Measurements from ENCODE around the gene NCAM1. TPM values are rescaled to one million over a fixed set of nuclear protein-coding genes. Genes with fewer than 3 reads are reported as not detected.

NCAM1 gene
- total RNA-seq, 1 donor = 9.6 TPM

- H3K27me3 ChIP-seq (ENCODE audit: insufficient read depth, low read length) = no peaks in the 10 kb centered on the region
- no peaks in the 10 kb centered on the region for H3K9me3 ChIP-seq (ENCODE audit: low read depth, low read length)
- no peak overlapping the region for H3K4me3 ChIP-seq (ENCODE audit: low read length)
- no peaks in the 10 kb centered on the region for H3K4me1 ChIP-seq (ENCODE audit: insufficient read depth, low read length)
Measured at GRCh38 chr11:113163291-113164030, 202.2 kb downstream of the NCAM1 start.

GRCh38 chr11:113166280-113166679, 205.1 kb downstream of the NCAM1 start:
- Histone ChIP-seq H3K9me3 (ENCODE audit: low read depth, low read length) (no peaks in the 10 kb centered on the region), H3K4me3 (ENCODE audit: low read length) (no peak overlapping the region), H3K27me3 (ENCODE audit: insufficient read depth, low read length) (no peaks in the 10 kb centered on the region), H3K4me1 (ENCODE audit: insufficient read depth, low read length) (no peaks in the 10 kb centered on the region)

GRCh38 chr11:113167599-113167998, 206.4 kb downstream of the NCAM1 start:
- Histone ChIP-seq H3K4me3 (ENCODE audit: low read length) (no peak overlapping the region), H3K9me3 (ENCODE audit: low read depth, low read length) (no peaks in the 10 kb centered on the region), H3K4me1 (ENCODE audit: insufficient read depth, low read length) (no peaks in the 10 kb centered on the region), H3K27me3 (ENCODE audit: insufficient read depth, low read length) (no peaks in the 10 kb centered on the region)

GRCh38 chr11:113168354-113169342, 207.4 kb downstream of the NCAM1 start:
- Histone ChIP-seq H3K27me3 (ENCODE audit: insufficient read depth, low read length) (no peaks in the 10 kb centered on the region), H3K4me3 (ENCODE audit: low read length) (no peak overlapping the region), H3K9me3 (ENCODE audit: low read depth, low read length) (no peaks in the 10 kb centered on the region), H3K4me1 (ENCODE audit: insufficient read depth, low read length) (no peaks in the 10 kb centered on the region)

- Histone ChIP-seq H3K4me1 (ENCODE audit: insufficient read depth, low read length) (no peaks in the 10 kb centered on the region), H3K9me3 (ENCODE audit: low read depth, low read length) (no peaks in the 10 kb centered on the region), H3K4me3 (ENCODE audit: low read length) (no peak overlapping the region), H3K27me3 (ENCODE audit: insufficient read depth, low read length) (no peaks in the 10 kb centered on the region)
Measured at GRCh38 chr11:113172382-113172951, 211.2 kb downstream of the NCAM1 start.

- Histone ChIP-seq H3K9me3 (ENCODE audit: low read depth, low read length) (no peaks in the 10 kb centered on the region), H3K27me3 (ENCODE audit: insufficient read depth, low read length) (no peaks in the 10 kb centered on the region), H3K4me1 (ENCODE audit: insufficient read depth, low read length) (no peaks in the 10 kb centered on the region), H3K4me3 (ENCODE audit: low read length) (no peak overlapping the region)
Measured at GRCh38 chr11:113173126-113173525, 211.9 kb downstream of the NCAM1 start.

- no peaks in the 10 kb centered on the region for H3K9me3 ChIP-seq (ENCODE audit: low read depth, low read length)
- no peaks in the 10 kb centered on the region for H3K27me3 ChIP-seq (ENCODE audit: insufficient read depth, low read length)
- no peaks in the 10 kb centered on the region for H3K4me1 ChIP-seq (ENCODE audit: insufficient read depth, low read length)
- H3K4me3 ChIP-seq (ENCODE audit: low read length) = no peak overlapping the region
Measured at GRCh38 chr11:113174882-113175281, 213.7 kb downstream of the NCAM1 start.

GRCh38 chr11:113176599-113177360, 215.6 kb downstream of the NCAM1 start:
- Histone ChIP-seq H3K9me3 (ENCODE audit: low read depth, low read length) (no peaks in the 10 kb centered on the region), H3K4me1 (ENCODE audit: insufficient read depth, low read length) (no peaks in the 10 kb centered on the region), H3K4me3 (ENCODE audit: low read length) (no peak overlapping the region), H3K27me3 (ENCODE audit: insufficient read depth, low read length) (no peaks in the 10 kb centered on the region)

- Histone ChIP-seq H3K27me3 (ENCODE audit: insufficient read depth, low read length) (no peaks in the 10 kb centered on the region), H3K9me3 (ENCODE audit: low read depth, low read length) (no peaks in the 10 kb centered on the region), H3K4me1 (ENCODE audit: insufficient read depth, low read length) (no peaks in the 10 kb centered on the region), H3K4me3 (ENCODE audit: low read length) (no peak overlapping the region)
Measured at GRCh38 chr11:113177671-113178070, 216.5 kb downstream of the NCAM1 start.

GRCh38 chr11:113178381-113179070, 217.3 kb downstream of the NCAM1 start:
- no peaks in the 10 kb centered on the region for H3K27me3 ChIP-seq (ENCODE audit: insufficient read depth, low read length)
- no peaks in the 10 kb centered on the region for H3K9me3 ChIP-seq (ENCODE audit: low read depth, low read length)
- H3K4me3 ChIP-seq (ENCODE audit: low read length) = no peak overlapping the region
- H3K4me1 ChIP-seq (ENCODE audit: insufficient read depth, low read length) = no peaks in the 10 kb centered on the region

GRCh38 chr11:113179181-113179704, 218.0 kb downstream of the NCAM1 start:
- Histone ChIP-seq H3K4me1 (ENCODE audit: insufficient read depth, low read length) (no peaks in the 10 kb centered on the region), H3K9me3 (ENCODE audit: low read depth, low read length) (no peaks in the 10 kb centered on the region), H3K4me3 (ENCODE audit: low read length) (no peak overlapping the region), H3K27me3 (ENCODE audit: insufficient read depth, low read length) (no peaks in the 10 kb centered on the region)

GRCh38 chr11:113181094-113181493, 219.9 kb downstream of the NCAM1 start:
- Histone ChIP-seq H3K9me3 (ENCODE audit: low read depth, low read length) (no peaks in the 10 kb centered on the region), H3K4me3 (ENCODE audit: low read length) (no peak overlapping the region), H3K4me1 (ENCODE audit: insufficient read depth, low read length) (no peaks in the 10 kb centered on the region), H3K27me3 (ENCODE audit: insufficient read depth, low read length) (no peaks in the 10 kb centered on the region)

GRCh38 chr11:113182288-113182687, 221.1 kb downstream of the NCAM1 start:
- H3K4me3 ChIP-seq (ENCODE audit: low read length) = no peak overlapping the region
- no peaks in the 10 kb centered on the region for H3K9me3 ChIP-seq (ENCODE audit: low read depth, low read length)
- H3K4me1 ChIP-seq (ENCODE audit: insufficient read depth, low read length) = no peaks in the 10 kb centered on the region
- H3K27me3 ChIP-seq (ENCODE audit: insufficient read depth, low read length) = no peaks in the 10 kb centered on the region

- no peaks in the 10 kb centered on the region for H3K9me3 ChIP-seq (ENCODE audit: low read depth, low read length)
- peaks cover 21% of the 10 kb centered on the region for H3K4me1 ChIP-seq (ENCODE audit: insufficient read depth, low read length)
- H3K27me3 ChIP-seq (ENCODE audit: insufficient read depth, low read length) = no peaks in the 10 kb centered on the region
- no peak overlapping the region for H3K4me3 ChIP-seq (ENCODE audit: low read length)
Measured at GRCh38 chr11:113184498-113184897, 223.3 kb downstream of the NCAM1 start.
